Hepatocyte (in vitro differentiated cells): ENCODE results near the gene SLC46A2.

Experiments used
- EZH2 ChIP-seq: fragments of 200-600 bp; sonication (generic); IDR thresholded peaks from 2 replicates; pipeline ENCODE4 v1.6.1; 2016; ENCODE audit warnings: antibody characterized with exemption, mild to moderate bottlenecking, borderline replicate concordance
- EZH2phosphoT487 ChIP-seq: fragments of 200-600 bp; sonication (generic); IDR thresholded peaks from one replicate; pipeline ENCODE4 v1.6.1; 2018; ENCODE audit warnings: antibody characterized with exemption, mild to moderate bottlenecking, low read depth, moderate library complexity; ENCODE audit not compliant: unreplicated experiment, severe bottlenecking
- TF ChIP-seq, protein P1 (sequence below): fragments of 200-600 bp; sonication (generic); IDR thresholded peaks from 2 replicates; pipeline ENCODE4 v1.5.1; 2016; ENCODE audit warnings: antibody characterized with exemption, mild to moderate bottlenecking; ENCODE audit not compliant: poor library complexity

DNA sequence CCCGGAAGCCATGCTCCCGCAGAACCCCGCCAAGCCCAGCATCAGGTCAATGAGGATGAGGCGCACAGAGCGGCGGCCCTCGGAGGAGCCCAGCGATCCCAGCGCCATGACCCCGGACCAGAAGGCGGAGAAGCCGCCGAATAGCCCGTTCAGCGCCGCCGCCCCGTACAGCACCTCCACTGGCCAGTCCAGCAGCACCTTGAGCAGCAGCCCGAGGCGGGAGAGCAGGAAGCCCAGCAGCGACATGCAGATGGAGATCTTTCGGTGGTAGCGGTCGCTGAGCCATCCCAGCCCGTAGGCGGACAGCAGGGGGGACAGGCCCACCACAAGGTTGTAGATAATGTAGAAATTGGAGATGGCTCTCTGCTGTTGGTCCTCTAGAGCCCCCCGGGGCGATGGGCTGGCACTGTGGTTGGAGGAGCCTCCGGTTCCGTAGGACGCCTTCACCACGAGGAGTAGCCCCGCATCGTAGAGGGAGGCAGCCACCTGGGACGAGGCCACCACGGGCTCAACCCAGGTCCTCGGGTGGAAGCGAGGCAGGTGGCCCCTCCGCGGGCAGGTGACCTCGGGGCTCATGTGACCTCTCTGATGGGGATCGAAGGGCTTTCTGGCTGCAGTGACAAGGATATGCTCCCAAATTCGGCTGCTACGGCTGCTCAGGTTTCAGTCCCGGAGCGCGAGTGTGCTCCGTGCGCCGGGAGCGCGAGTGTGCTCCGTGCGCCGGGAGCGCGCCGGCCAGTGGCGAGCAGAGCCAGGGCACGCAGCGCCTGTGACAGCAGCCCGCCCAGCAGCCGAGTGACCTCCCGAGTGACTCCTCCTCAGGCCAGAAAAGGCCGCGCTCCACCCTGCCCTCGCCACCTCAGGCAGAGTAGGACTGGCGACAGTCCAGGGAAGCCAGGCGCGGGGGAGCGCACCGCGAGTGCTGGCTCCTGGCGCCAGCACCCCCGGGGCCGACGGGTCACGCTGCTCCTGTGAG lies at the start of gene SLC46A2:
- TF ChIP-seq EZH2, result no peak
- TF ChIP-seq, protein P1, sequence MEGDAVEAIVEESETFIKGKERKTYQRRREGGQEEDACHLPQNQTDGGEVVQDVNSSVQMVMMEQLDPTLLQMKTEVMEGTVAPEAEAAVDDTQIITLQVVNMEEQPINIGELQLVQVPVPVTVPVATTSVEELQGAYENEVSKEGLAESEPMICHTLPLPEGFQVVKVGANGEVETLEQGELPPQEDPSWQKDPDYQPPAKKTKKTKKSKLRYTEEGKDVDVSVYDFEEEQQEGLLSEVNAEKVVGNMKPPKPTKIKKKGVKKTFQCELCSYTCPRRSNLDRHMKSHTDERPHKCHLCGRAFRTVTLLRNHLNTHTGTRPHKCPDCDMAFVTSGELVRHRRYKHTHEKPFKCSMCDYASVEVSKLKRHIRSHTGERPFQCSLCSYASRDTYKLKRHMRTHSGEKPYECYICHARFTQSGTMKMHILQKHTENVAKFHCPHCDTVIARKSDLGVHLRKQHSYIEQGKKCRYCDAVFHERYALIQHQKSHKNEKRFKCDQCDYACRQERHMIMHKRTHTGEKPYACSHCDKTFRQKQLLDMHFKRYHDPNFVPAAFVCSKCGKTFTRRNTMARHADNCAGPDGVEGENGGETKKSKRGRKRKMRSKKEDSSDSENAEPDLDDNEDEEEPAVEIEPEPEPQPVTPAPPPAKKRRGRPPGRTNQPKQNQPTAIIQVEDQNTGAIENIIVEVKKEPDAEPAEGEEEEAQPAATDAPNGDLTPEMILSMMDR, result no peak
- TF ChIP-seq EZH2phosphoT487, result no peak
